Neural cell (in vitro differentiated cells): ENCODE results near the gene WFDC10B.
"Not testable (repeated sequence)": the region's sequence is repeated elsewhere in the genome, so short reads cannot be mapped to it uniquely, and the experiment has no call there.

Experiments
- CTCF ChIP-seq: fragments of 450-650 bp; IDR thresholded peaks from 2 replicates; pipeline ENCODE4 v1.5.1; 2014; ENCODE audit warnings: antibody characterized with exemption, mild to moderate bottlenecking, moderate library complexity; ENCODE audit not compliant: poor library complexity, severe bottlenecking
- EP300 ChIP-seq: fragments of 450-650 bp; conservative IDR thresholded peaks from 2 replicates; pipeline ENCODE4 v1.6.1; 2014; ENCODE audit warnings: antibody characterized with exemption, mild to moderate bottlenecking, moderate library complexity; ENCODE audit not compliant: poor library complexity, severe bottlenecking
- EZH2 ChIP-seq: fragments of 200-600, 300-800 bp; shearing (Covaris generic), sonication (generic); IDR thresholded peaks from 2 replicates; pipeline ENCODE4 v1.6.1; 2014; ENCODE audit warnings: antibody characterized with exemption, low read length, borderline replicate concordance, mild to moderate bottlenecking; ENCODE audit not compliant: insufficient read depth, poor library complexity, severe bottlenecking
- POLR2AphosphoS5 ChIP-seq: IDR thresholded peaks from 2 replicates; pipeline ENCODE4 v1.6.1; 2012
- RAD21 ChIP-seq: fragments of 450-650 bp; conservative IDR thresholded peaks from 2 replicates; pipeline ENCODE4 v1.6.1; 2014; ENCODE audit warnings: antibody characterized with exemption, mild to moderate bottlenecking, moderate library complexity
- SMC3 ChIP-seq: fragments of 450-650 bp; conservative IDR thresholded peaks from 2 replicates; pipeline ENCODE4 v1.6.1; 2014; ENCODE audit warnings: antibody characterized with exemption, mild to moderate bottlenecking, moderate library complexity; ENCODE audit not compliant: poor library complexity

GRCh38 chr20:45693346-45693745, 11.5 kb downstream of the WFDC10B start:
- TF ChIP-seq POLR2AphosphoS5, CTCF, RAD21, SMC3, EZH2, EP300: not testable (repeated sequence)
